Endothelial cell of umbilical vein (primary cell): ENCODE measurements around the gene PRKG1. TPM values are rescaled to one million over a fixed set of nuclear protein-coding genes. Genes with fewer than 3 reads are reported as not detected.

ENCODE experiments used
- BruUV-seq: library from RNA; stranded (reverse); fragments of 400-500 nt; replicated peaks from 2 replicates; lab custom pipeline; 2021; lab: Mats Ljungman, UMichigan
- CTCF ChIA-PET: fragments of 300-600, 350-600 bp; sonication (Branson Sonifier 250); formaldehyde crosslinking; loops from one replicate; lab custom pipeline; 2021; ENCODE audit warnings: antibody characterized with exemption, inconsistent platforms; lab: Charles Lee
- POLR2A ChIA-PET: fragments of 300-600, 350-600 bp; sonication (Branson Sonifier 250); formaldehyde crosslinking; loops from one replicate; lab custom pipeline; 2021; ENCODE audit warnings: antibody characterized with exemption, inconsistent platforms; lab: Charles Lee
- DNase-seq: peaks from one replicate; pipeline ENCODE4 v3.0.0-alpha.2; 2011; ENCODE audit warnings: low read depth, low spot score
- FAIRE-seq: peaks from 2 replicates; lab custom pipeline; 2011; peaks lifted over from hg19 to GRCh38; lab: Jason Lieb, UNC
- H2AFZ ChIP-seq: 2 replicates; pipeline ENCODE4 v1.6.0; 2012; ENCODE audit warnings: low read depth, low read length, control low read depth, inconsistent platforms
- H3K27ac ChIP-seq: 2 replicates; pipeline ENCODE4 v1.5.1; 2011; ENCODE audit warnings: low read depth, mild to moderate bottlenecking, control low read depth, low read length, moderate library complexity; ENCODE audit not compliant: insufficient read depth
- H3K27me3 ChIP-seq, 2 experiments: 2 replicates each; pipeline versions ENCODE4 v1.6.0 to v1.6.1; 2011; ENCODE audit warnings: low read length in 2 of 2, mixed read lengths in 1 of 2; ENCODE audit not compliant: control insufficient read depth in 2 of 2, insufficient read depth in 2 of 2
- H3K36me3 ChIP-seq, 2 experiments: 2 replicates in 1 of 2; 3 replicates in 1 of 2; pipeline ENCODE4 v1.5.1; 2011; ENCODE audit warnings: low read length in 2 of 2, mild to moderate bottlenecking in 1 of 2, moderate library complexity in 1 of 2; ENCODE audit not compliant: control insufficient read depth in 2 of 2, insufficient read depth in 2 of 2; ENCODE audit errors: extremely low read depth in 1 of 2
- H3K4me1 ChIP-seq: 3 replicates; pipeline ENCODE4 v1.5.1; 2011; ENCODE audit warnings: mild to moderate bottlenecking, low read length; ENCODE audit not compliant: control insufficient read depth, insufficient read depth; ENCODE audit errors: extremely low read depth
- H3K4me2 ChIP-seq: 2 replicates; pipeline ENCODE4 v1.6.1; 2011; ENCODE audit warnings: low read length, control low read depth, mixed read lengths; ENCODE audit not compliant: insufficient read depth
- H3K4me3 ChIP-seq, 3 experiments: fragments of 200-600 bp in 1 of 3; sonication (generic), shearing (Covaris generic) in 1 of 3; replicated peaks in 1 of 3; 2 replicates each; pipeline ENCODE4 v1.5.1; 2011 to 2016; ENCODE audit warnings: control low read depth in 3 of 3, low read length in 3 of 3, mild to moderate bottlenecking in 2 of 3, inconsistent platforms in 1 of 3, low read depth in 1 of 3, moderate library complexity in 1 of 3; ENCODE audit not compliant: insufficient read depth in 1 of 3
- H3K79me2 ChIP-seq: 2 replicates; pipeline ENCODE4 v1.6.0; 2012; ENCODE audit warnings: low read length, inconsistent platforms; ENCODE audit not compliant: control insufficient read depth, insufficient read depth
- H3K9ac ChIP-seq: replicated peaks from 2 replicates; pipeline ENCODE3; 2011; ENCODE audit warnings: low read length, control low read depth; ENCODE audit not compliant: insufficient read depth; ENCODE audit errors: extremely low read depth
- H3K9me1 ChIP-seq: replicated peaks from 3 replicates; pipeline ENCODE4 v1.6.0; 2011; ENCODE audit warnings: mild to moderate bottlenecking, low read length; ENCODE audit not compliant: control insufficient read depth, insufficient read depth; ENCODE audit errors: extremely low read depth
- H3K9me3 ChIP-seq: replicated peaks from 2 replicates; pipeline ENCODE4 v1.5.1; 2012; ENCODE audit warnings: low read length, inconsistent platforms; ENCODE audit not compliant: control insufficient read depth, insufficient read depth
- H4K20me1 ChIP-seq: replicated peaks from 2 replicates; pipeline ENCODE3; 2011; ENCODE audit warnings: mild to moderate bottlenecking, low read length; ENCODE audit not compliant: control insufficient read depth, insufficient read depth; ENCODE audit errors: extremely low read depth
- CTCF ChIP-seq, 2 donors: IDR thresholded peaks; 1 replicate in 1 of 2; 2 replicates in 1 of 2; pipeline ENCODE4 v1.5.1; 2011; ENCODE audit warnings: low read length in 2 of 2, mild to moderate bottlenecking in 2 of 2, moderate library complexity in 2 of 2, control low read depth in 1 of 2, inconsistent platforms in 1 of 2, low read depth in 1 of 2; ENCODE audit not compliant: insufficient read depth in 1 of 2; ENCODE audit errors: extremely low read depth in 1 of 2
- EZH2 ChIP-seq: IDR thresholded peaks from 2 replicates; pipeline ENCODE4 v1.6.1; 2012; ENCODE audit warnings: borderline replicate concordance, low read depth, mild to moderate bottlenecking, moderate library complexity, low read length, inconsistent platforms; ENCODE audit not compliant: severe bottlenecking
- FOS ChIP-seq: IDR thresholded peaks from 2 replicates; pipeline ENCODE4 v1.6.1; 2011; ENCODE audit warnings: mild to moderate bottlenecking, low read length, moderate library complexity, borderline replicate concordance; ENCODE audit not compliant: insufficient read depth
- GATA2 ChIP-seq: IDR thresholded peaks from 2 replicates; pipeline ENCODE4 v1.7.0; 2011; ENCODE audit warnings: low read depth, mild to moderate bottlenecking, moderate library complexity, mixed read lengths, low read length; ENCODE audit not compliant: insufficient read length, insufficient read depth
- JUN ChIP-seq: IDR thresholded peaks from 2 replicates; pipeline ENCODE4 v1.6.1; 2011; ENCODE audit warnings: borderline replicate concordance, low read depth; ENCODE audit not compliant: insufficient read length, insufficient read depth
- MAX ChIP-seq: IDR thresholded peaks from 2 replicates; pipeline ENCODE4 v1.6.1; 2011; ENCODE audit not compliant: insufficient read depth, insufficient read length
- MYC ChIP-seq: IDR thresholded peaks from one replicate; pipeline ENCODE4 v1.6.1; 2011; ENCODE audit warnings: mild to moderate bottlenecking, low read depth, low read length
- POLR2A ChIP-seq: IDR thresholded peaks from 2 replicates; pipeline ENCODE4 v1.6.1; 2012; ENCODE audit warnings: low read depth, mild to moderate bottlenecking, control low read depth, low read length
- POLR2AphosphoS5 ChIP-seq: IDR thresholded peaks from 2 replicates; pipeline ENCODE4 v1.6.1; 2012; ENCODE audit warnings: low read depth, mild to moderate bottlenecking, control low read depth, low read length, moderate library complexity; ENCODE audit not compliant: insufficient read depth
- dilution Hi-C: fragments of 300-500 bp; cut with MboI; formaldehyde crosslinking; loops from one replicate; pipeline ENCODE4 v1.15.0; 2019; ENCODE audit warnings: low sequenced_read_pairs; ENCODE audit not compliant: extremely low pct_ligation_motif_present
- intact Hi-C: fragments of 100-400 bp; cut with micrococcal nuclease; formaldehyde crosslinking; loops from one replicate; pipeline ENCODE4 v1.10.0; 2022
- polyA plus RNA-seq, 4 experiments: library from polyadenylated mRNA; depleted of rRNA in 3 of 4; stranded (reverse) in 3 of 4; unstranded in 1 of 4; fragments of >200 nt; gene quantifications; 2 replicates each; pipeline versions ENCODE4 v1.2.1 to v1.2.3, GENCODE V29; 2011 to 2012; ENCODE audit warnings: missing spikeins in 1 of 4
- total RNA-seq: library from RNA; stranded (reverse); gene quantifications from 2 replicates; pipeline ENCODE4 v1.2.3, GENCODE V29; 2021

Gene PRKG1
- total and polyA plus RNA-seq, 2 donors (not counting 3 experiments of a cell fraction or from before 2014, with no cell fraction given): 0.01 to 0.18 TPM

DNA sequence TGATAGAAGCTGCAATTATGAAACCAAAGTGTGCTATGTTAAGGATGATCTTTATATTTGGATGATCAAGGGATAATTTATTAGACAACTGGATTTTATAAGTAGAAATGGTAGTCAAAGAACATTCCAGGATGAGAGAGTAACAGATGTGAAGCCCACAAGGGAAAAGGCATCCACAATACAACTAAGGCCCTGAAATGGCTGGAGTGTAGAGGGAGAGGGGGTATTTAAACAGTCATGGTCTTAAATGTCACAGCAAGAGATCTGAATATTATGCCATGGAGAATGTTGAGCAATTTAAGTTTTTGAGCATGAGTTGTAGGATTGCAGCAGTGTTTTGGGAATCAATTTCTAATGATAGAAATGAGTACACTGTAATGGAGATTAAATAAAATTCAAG, 957.5 kb downstream of the PRKG1 start:
- Histone ChIP-seq H3K36me3 (no peaks in the 10 kb centered on the region), H3K79me2 (no peaks in the 10 kb centered on the region), H4K20me1 (no peaks in the 10 kb centered on the region), H3K9me1 (no peaks in the 10 kb centered on the region), H2AFZ (no peak overlapping the region), H3K9me3 (no peaks in the 10 kb centered on the region), H3K4me2 (no peak overlapping the region), H3K4me3 (no peak overlapping the region), H3K4me1 (peaks cover 11% of the 10 kb centered on the region), H3K27ac (no peak overlapping the region), H3K27me3 (no peaks in the 10 kb centered on the region), H3K9ac (no peak overlapping the region)
- FAIRE-seq: no peak
- BruUV-seq: no TSS peak
- CTCF ChIA-PET: no interaction called here
- no peak for DNase-seq
- no peak for TF ChIP-seq GATA2
- no peak for TF ChIP-seq POLR2A
- no peak for TF ChIP-seq JUN
- no peak for TF ChIP-seq POLR2AphosphoS5
- TF ChIP-seq MAX: no peak
- no peak for TF ChIP-seq CTCF (IDR thresholded peaks at IDR 0.05; ENCODE audit: extremely low read depth in 1 of 2, insufficient read depth in 1 of 2, low read depth in 1 of 2, low read length in 2 of 2)
- TF ChIP-seq FOS: no peak
- TF ChIP-seq EZH2: no peak
- no peak for TF ChIP-seq MYC
- POLR2A ChIA-PET: no interaction called here
- dilution Hi-C loops (no loop called here), intact Hi-C loops (no loop called here)
